GM19395 (cell line): ENCODE data around the gene TMTC3.
"Not testable (repeated sequence)": the region's sequence is repeated elsewhere in the genome, so short reads cannot be mapped to it uniquely, and the experiment has no call there.

Experiments used
- ATAC-seq: cut with Tn5 transposase; IDR thresholded peaks from one replicate; pipeline ENCODE4 v1.9.1; 2021; ENCODE audit warnings: mild to moderate bottlenecking, moderate library complexity; ENCODE audit not compliant: unreplicated experiment

The TMTC3 gene

DNA sequence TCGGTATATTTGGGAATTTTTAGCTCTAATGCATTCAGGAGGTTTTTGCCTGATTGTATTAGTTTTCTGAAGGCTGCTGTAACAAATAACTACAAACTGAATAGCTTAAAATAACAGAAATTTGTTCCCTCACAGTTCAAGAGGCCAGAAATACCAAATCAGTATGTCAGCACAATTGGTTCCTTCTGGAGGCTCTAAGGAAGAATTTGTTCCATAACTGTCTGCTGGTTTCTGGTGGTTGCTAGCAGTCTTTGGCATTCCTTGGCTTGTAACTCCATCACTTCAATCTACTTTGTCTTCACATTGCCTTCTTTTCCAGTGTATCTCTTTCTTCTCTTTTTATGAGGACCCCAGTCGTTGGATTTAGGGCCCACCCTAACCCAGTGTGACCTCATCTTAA, 21.3 kb downstream of the TMTC3 start:
- ATAC-seq, result no peak

DNA sequence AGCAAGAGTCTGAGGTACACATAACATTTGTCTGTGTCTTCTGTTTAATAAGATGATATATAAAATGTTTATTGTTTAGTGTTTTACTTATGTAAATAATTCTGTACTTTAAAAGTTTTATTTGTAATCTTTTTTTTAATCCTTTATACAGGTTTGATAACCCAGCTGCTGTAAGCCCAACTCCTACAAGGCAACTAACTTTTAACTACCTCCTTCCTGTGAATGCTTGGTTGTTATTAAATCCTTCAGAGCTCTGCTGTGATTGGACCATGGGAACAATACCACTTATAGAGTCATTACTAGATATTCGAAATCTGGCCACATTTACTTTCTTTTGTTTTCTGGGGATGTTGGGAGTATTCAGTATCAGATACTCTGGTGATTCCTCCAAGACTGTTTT, 24.1 kb downstream of the TMTC3 start:
- ATAC-seq, result no peak

DNA sequence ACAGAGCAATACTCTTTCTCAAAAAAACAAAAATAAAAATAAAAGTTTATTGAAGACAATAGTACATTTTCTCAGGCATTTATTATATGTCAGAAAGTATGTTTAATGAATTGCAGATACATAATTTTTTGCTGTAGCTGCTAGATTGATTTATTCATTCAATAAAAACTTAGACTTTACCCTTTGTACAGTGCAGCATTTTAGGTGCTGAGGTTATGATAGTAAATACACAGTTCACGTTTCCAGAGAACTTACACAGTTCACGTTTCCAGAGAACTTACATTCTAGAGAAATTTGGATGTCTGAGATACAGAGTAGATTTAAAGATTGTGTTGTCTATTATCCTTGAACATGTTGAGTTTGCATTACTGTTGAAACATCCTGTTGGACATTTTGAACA, 25.3 kb downstream of the TMTC3 start:
- ATAC-seq, result no peak

DNA sequence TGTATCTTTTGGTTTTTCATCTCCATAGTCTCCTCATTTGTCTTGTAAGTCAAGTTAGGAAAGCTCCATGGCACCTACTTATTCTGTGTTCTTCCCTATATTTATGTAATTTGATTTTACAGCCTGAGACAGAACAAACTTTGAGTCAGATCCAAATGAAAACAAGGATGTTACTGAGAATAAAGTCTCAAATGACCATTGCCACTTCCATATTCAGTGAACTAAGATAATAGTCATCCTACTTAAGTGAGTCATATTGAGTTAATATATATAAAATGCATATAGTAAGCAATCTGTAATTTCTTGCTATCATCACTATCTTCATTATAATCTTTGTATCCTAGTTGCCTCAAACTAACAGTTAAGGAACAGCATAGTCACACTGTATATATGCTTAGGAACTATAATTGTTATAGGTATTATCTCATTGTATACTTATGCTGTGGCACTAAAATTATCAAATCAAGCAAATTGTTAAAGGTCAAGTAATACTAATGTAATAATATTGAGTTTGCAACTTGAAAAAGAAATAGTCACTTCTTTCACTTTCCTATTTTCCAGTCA, 30.8 kb downstream of the TMTC3 start:
- ATAC-seq, result no peak

DNA sequence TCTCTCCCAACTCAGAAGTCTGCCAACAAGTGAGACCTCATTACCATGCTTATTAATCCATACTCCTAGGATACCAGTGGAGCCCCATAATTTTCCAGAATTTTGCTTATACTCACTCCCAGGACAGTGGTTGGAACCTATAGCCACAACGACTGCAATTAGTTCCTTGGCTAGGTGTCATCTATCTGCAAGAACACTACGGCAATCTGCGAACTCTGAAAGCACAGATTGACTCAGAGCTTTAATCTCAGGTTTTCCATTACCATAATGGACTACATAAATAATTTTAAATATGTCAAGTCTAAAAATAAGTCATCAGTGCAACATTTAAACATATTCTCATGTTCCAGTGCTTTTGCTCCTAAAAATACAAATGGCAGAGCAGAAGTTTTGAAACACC, 33.4 kb downstream of the TMTC3 start:
- ATAC-seq, result no peak

DNA sequence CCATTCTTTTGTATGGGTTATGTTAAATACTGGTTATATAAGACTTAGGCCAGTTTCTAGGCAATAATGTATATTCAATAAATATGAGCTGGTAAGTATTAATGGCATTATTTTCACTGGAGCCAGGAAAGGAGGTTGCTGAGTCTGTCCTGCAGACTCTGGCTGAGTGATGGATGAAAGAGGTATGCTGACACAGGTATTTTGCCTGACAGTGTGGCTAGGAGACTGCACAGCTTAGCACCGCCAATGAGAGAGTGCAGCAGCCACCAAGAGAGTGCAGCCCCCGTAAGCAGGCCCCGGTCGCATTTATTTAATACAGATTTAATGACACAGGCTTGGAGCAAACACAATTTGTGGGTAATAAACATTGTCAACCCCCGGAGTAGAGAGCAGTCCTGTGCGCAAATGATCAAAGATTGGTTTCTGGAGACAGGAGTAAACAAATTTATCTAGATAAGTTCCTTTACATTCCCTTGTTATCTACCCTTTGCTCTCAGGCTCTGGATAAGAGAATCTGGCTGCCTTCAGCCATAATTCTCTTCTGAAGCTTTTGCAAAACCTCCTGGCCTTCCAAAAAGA, 37.4 kb downstream of the TMTC3 start:
- no peak for ATAC-seq

DNA sequence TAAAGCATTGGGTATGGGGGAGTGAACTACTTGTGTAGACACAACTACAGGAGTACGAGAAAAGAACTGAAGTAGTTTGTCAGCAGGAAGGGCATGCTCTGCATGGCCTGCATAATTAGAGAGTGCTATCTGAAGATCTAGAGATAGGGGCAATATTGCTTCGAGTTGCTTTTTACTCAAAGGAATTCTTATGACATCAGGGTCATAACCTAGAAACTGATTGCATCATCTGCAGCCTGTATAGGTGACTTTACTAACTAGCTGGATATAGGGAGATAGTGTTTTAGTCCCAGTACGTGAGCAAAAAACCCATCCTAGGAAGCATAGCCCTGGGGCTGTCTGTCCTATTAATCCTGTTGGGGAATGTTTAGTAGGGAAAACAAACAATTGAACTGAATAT, 39.8 kb downstream of the TMTC3 start:
- no peak for ATAC-seq

DNA sequence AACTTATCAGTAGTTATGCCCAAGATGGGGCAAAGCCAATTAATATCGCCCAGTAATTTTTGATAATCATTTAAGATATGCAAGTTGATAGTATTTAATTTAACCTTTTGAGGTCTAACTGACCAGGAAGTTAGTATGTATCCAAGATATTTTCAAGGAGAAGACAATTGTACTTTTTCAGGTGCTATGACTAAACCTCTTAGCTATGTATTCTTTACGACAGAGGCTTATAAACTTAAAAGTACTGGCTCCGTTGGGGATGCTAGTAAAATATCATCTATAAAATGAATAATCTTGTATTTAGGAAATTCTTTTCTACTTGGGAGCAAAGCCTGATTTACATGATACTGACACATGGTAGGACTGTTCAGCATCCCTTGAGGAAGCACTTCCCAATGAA, 40.3 kb downstream of the TMTC3 start:
- ATAC-seq, result no peak

DNA sequence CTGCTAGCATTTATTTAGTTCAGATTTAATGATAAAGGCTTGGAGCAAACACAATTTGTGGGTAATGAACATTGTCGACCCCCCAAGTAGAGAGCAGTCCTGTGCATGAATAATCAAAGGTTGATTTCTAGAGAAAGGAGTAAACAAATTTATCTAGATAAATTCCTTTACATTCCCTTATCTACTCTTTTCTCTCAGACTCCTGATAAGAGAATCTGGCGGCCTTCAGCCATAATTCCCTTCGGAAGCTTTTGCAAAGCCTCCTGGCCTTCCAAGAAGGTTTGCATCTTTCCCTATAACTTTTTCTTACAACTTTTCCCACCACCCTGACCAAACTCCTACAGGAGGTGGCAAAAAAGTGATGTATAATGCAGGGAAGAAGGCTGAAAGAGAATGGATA, 42.1 kb downstream of the TMTC3 start:
- ATAC-seq, result no peak

DNA sequence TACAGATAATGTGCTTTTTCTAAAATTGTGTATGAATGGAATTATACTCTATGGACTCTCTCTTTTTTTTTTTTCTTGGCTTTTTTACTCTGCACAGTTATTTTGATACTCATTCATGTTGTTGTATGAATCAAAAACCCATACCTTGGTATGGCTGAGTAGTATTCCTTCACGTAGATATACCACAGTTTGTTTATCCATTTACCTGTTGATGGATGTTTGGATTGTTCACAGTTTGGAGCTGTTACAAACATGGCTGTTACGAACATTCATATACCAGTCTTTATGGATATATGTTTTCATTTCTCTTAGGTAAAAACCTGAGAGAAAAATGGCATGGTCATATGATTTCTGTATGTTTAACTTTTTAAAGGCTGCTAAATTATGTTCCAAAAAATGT, 43.2 kb downstream of the TMTC3 start:
- no peak for ATAC-seq

DNA sequence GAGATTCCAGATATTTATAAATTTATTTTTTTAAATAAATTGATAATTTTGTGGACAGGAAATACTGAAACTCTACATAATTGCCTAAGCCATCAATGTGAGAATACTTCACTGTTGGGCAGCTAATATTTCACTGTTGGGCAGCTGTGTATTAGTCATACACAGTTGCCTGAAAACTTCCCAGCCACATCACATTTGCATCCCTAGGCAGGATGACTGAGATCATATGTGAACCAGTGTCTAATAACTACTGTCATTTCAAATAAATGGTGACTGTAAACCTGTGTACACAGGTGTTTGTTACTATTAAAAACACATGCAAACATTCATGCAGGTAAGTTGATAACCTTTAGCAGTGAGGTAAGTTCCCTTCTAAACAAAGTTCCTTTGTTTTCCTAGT, 43.9 kb downstream of the TMTC3 start:
- ATAC-seq, result peak; percentile 74

DNA sequence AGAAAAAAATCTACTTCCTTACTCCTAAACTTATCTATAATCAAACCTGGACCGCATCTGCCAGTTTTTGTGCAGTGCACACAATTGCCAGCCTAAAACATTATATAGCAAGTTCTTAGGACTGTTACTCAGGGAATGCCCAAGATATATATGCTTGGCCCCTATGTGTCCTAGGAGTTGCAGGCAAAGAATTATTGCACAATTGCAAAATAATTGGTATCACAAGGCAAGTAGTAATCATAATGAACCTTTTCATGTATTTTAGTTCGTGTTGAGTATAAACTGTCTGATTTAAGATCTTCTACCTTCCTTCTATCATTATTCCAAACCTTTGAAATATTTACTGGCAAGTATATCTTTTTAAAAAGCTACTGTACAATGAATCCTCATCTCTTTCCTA, 45.5 kb downstream of the TMTC3 start:
- no peak for ATAC-seq

DNA sequence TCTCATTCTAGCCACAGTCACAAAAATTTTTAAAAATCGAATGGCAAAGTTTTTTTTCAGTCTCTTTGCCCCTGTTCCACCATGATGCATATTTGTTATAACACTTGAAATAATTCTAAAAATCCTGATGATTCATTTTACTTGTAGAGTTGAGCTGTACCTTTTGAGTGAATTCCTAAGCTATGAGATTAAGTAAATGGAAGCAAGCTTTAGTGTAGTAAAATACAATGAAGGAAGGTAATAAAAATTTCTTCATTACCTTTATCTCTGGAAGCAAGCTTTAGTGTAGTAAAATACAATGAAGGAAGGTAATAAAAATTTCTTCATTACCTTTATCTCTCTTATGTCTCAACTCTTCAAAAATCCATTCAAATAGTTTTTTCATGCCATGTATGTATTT, 46.1 kb downstream of the TMTC3 start:
- ATAC-seq, result no peak

DNA sequence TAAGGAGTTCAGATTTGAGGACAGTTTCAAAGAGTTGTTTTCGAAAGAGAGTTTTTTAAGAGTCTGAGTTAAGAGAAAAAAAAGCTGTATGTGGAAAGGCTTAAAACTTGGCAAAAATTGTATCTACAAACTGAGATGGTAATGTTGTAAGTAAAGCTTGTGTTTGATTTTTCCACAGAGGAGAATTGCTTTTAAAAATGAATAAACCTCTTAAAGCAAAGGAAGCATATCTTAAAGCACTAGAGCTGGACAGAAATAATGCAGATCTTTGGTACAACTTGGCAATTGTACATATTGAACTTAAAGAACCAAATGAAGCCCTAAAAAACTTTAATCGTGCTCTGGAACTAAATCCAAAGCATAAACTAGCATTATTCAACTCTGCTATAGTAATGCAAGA, 50.3 kb downstream of the TMTC3 start:
- no peak for ATAC-seq

DNA sequence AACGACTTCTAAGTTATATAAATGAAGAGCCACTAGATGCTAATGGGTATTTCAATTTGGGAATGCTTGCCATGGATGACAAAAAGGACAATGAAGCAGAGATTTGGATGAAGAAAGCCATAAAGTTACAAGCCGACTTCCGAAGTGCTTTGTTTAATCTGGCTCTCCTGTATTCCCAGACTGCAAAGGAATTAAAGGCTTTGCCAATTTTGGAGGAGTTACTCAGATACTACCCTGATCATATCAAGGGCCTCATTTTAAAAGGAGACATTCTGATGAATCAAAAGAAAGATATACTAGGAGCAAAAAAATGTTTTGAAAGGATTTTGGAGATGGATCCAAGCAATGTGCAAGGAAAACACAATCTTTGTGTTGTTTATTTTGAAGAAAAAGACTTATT, 52.8 kb downstream of the TMTC3 start:
- ATAC-seq, result no peak

DNA sequence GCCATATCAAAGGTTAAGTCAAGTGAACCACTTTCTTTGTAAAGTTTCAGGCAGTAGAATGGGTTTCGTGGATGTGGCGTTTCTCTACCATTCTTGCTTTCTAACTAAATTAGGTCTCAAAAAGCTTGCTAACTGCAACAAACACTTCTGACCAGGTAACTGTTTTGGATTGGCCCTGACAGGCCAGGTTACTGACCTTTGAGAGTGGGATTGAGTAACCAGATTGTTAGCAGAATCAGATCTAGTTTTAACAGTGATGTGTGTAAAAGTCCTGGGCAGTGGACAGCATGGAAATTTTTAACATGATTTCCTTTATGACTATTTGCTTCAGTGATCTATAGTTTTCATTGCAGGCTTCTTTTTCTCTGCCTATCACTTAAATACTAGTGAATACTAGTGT, 57.9 kb downstream of the TMTC3 start:
- no peak for ATAC-seq

DNA sequence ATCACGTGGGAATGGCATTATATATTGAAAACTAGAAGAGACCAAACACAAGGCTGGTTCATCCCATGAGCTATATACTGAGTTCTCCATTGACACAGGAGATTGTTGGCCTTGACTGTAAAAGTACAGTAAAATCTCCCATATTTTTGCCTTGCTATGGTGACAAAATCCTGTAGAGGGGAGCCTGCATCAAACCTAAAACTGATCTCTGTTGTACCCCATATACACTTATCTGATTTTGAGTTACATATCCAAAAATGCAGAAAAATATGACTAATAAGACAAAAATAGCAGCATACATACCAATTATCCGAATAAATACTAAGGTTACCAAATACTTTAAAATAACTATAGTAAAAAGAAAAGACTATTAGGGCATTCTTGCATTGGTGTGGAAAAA, 60.4 kb downstream of the TMTC3 start:
- ATAC-seq, result no peak

DNA sequence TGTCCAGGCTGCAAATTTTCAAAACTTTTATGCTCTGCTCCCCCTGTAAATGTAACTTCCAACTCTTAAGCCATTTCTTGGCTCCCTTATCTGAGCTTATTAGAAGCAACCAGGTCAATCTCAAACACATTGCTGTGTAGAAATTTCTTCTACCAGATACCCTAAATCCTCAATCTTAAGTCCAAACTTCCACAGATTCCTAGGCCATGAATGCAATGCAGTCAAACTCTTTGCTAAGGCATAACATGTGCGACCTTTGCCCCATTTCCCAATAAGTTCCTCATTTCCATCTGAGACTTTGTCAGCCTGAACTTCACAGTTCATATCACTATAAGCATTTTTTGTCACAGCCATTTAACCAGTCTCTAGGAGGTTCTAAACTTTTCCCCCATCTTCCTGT, 64.5 kb downstream of the TMTC3 start:
- ATAC-seq, result no peak

DNA sequence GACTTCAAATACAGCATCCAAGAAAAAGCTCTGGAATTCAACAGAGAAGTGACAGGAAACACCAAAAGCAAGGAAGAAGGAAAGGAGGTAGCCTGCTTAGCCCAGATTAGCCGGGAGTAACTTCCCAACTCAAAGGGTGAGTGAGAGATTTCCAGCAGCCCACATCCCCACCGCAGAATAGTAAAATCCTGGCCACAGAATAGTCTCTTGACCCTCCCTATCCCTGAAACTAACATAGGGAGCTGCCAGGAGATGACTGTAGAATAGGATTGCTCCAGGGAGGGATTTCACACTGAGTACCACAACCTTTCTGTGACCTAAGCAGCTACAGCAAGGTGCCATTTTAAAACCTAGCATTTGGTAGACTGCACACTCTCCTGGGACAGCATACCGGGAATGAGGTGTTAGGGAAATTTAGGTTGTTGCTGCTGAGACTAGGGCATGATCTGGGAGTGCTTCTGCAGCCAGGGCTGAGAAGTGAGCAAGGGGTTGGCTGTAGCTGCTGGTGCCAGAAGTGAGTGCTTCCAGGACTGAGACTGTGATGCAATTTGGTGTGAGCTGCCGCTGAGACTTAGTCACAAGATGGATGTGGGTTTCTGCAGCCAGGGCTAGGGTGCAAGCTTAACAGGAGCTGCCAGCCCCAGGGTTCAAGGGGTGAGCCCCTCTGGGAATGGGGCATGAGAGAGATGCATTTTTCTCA, 66.0 kb downstream of the TMTC3 start:
- ATAC-seq, result no peak

DNA sequence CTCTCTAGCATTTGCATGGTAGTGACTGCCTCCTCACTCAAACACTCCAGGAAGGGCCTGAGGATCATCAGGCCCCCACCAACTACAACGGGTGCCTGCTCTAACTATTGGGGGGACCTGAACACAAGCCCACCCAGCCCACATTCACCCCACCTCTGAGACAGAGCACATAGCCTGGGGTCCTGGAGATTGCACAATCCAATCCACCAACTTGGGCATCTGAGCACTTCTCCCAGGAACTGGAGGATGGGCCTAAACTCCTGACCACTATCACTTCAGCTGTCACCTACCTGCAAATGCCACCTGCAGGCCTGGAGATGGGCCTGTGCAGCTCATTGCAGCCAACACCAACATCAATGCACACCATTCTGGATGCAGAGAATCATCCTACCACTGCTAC, 66.6 kb downstream of the TMTC3 start:
- no peak for ATAC-seq

DNA sequence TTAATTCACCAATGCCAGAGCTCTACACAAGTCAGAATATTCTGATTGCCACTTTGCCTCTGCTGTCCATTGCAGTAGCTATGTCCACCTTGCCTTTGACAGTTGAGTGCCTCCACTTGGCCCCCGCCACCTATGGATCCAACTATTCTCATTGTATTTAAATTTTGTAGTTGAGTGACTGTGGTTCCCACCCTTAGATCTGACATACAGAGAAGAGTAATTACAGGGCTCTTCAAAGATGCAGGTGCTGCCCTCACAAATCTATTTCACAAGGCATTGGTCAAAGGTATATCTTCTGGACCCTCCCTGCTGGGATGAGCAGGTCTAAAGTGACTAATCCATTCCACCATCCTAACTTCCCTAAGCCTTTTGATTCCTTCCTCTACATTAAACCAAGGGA, 68.2 kb downstream of the TMTC3 start:
- ATAC-seq, result not testable (repeated sequence)

DNA sequence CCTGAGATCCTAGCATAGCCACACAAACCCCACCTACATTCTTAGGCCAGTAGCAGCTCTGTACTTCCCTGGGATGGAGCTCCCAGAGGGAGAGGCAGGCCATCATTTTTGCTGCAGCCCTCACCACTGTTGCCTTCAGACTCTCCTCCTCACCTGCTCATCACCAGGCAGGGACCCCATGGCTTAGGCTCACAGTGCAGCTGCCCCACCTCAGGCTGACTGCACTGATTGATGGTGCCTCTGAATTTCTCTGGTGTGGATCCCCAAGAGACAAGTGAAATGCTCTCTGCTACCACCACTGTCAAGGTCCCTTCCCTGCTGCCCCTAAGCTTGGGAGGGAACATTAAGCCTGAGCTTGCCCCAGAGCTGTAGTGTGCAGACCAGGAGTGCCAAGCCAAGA, 76.2 kb downstream of the TMTC3 start:
- ATAC-seq, result no peak

DNA sequence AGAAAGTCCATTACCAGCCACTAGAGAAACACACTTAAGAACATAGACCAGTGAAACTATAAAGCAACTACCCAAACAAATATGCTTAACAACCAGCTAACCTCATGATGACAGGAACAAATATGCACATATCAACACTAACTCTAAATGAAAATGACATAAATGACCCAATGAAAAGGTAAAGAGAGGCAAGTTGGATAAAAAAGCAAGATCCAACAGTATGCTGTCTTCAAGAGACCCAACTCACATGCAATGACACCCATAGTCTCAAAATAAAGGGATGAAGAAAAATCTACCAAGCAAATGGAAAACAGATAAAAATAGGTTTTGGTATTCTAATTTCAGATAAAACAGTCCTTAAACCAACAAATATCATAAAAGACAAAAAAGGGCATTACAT, 77.8 kb downstream of the TMTC3 start:
- ATAC-seq, result no peak
